ENCODE data around the gene IL21R.

IL21R gene

DNA sequence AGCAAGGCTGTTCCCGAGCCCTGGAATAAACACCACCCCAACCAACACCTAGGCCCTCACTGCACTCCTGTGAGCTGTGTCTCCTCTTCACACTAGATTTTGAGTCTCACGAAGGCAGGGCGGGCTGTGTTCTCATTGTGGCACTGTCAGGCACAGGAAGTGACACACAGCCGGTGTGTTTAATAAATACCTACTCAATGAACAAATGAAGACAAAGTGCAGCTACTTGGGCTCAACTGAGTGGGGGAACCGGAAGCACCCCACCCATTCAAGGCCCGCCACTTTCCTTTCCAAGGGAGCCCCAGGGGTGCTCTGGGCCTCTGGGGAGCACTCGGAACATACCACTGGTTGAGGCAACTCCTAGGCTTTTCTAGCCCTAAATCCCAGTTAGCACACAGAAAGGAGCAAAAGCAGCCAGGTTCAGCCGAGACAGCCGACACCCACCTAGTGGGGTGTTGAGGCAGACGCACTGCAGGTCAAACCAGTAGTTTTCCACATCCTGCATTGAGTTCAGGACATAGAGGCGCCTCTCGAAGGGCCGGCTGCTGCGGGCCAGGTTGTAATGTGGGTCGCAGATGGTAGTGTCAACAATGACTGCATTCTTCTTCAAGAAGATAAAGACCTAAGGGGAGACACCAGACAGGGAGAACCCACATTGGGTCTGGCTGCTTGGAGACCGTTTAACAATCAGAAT is 90.1 kb downstream of the IL21R start:
- no peak for FAIRE-seq

DNA sequence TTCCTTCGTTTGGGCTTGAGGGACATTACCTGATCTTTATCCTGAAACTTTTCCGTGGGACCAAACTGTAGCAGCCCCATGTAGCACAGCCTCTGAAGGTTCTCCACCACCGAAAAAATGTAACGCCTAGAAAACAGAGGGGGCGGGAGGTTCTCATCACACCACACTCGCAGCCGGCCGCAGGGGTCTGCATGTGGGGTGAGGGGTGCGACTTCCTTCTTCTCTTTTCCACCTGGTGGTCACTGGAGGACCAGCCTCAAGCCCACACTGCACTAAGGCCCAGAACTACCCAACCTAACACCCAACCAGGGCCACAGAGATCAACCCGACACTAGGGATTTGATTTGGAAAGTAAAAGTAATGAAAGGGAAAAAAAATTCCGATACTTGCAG is 90.6 kb downstream of the IL21R start:
- FAIRE-seq: no peak

DNA sequence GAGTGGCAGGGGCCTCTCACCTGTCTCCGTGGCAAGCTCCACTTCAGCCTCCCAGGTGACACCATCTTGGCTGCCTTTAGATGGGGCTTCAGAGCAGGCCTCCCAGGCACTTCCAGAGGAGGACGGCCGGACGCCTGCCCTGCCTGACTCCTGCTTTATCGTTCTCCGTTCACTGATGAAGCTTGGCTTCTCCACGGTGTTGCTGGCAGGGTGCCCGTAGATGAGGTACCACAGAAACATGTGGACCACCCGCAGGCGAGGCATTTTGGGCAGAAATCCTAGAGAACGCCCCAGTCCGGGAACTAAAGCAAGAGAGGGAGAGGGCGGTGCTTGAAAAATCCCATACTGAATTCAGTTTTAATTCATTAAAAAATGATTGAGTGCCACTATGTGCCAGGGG is 93.2 kb downstream of the IL21R start:
- FAIRE-seq: no peak

DNA sequence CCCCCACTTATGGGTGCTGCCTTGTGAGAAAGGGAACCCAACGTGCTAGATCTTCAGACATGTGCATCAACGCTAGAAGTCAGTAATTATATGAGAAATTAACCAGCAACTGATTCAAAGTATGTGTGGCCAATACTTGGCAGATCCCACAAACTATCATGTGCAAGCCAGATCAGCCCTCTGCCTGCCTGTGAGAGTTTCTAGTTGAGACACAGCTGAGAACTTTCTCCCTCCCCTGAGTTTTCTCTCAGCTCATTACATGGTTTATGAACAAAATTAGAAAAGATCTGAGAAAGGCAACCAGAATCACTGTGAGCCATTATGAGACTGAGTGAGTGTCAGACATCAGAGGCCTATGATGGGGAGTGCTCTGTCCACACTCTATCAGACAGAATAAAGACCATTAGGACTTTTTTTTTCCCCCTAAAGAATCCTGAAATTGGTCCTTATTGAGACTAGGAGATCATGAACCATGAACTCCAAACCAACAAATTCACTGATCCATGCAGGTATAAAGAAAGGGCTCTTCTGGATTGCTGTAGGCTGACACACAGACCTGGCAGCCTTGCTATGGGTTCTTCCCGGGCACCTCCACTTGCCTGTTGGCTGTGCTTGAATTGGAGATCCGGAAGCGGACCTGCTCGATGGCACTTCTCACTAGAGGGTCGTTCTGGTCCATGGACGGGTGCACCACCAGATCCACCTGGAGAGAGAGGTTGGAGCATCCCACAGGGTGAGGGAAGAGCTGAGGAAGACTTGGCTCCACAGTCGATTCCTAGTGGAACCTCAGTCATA is 96.3 kb downstream of the IL21R start:
- no peak for FAIRE-seq

DNA sequence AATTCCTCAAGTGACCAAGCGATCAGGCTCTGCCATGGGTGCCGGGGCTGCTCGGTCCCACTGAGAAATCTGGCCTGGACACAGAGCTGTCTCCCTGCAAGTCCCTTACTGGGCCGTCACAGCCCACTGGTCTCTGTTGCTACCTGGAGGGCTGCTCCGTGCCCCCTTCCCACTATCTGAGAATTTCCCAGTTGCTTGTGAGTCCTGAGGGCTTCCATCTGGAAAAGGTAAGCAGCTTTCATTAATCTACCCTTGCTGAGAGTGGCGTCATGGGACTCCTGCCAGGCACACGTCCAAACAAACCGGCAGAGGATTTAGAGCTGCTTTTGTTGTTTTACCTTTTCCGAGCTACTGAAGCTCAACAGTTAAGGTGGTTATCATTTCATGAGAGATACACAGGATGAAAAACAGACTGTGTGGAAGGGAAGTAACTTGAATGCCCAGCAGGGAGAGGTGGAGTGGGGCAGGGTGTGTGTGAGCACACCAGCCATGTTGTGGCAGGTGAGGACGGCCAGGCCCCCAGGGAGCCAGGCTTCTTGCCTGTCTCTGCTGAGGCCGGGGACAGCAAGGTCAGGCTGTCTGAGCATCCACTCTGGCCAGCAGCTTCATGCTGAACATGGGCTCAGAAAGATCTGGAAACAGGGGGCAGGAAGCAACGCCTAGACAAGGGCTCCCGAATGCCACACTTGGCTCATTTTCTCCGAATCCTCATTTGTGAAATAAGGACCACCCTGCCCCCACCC is 97.1 kb downstream of the IL21R start:
- no peak for FAIRE-seq

GRCh38 chr16:27499659-27500055 is 97.7 kb downstream of the IL21R start:
- FAIRE-seq: no peak

DNA sequence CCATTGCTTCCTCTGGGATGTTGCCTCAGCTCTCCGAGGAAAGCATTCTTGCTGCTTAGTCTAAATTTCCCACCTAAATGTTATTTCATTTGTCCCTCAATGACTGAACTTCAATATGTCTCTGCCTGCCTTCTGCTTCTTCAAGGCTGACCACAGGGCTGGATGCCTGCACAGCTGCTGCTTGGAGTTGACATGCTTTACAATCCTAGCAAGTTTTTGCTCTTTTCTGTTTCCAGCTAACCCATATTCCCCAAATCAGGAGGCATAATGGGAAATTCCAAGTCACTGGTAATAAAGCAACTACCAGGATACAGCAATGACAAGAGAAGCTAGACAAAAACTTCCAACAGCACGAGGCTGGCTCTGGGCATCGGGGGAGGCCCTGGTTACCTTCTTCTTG is 98.8 kb downstream of the IL21R start:
- FAIRE-seq: no peak
